C4-2B (cell line): ENCODE results near the gene AFAP1.

ENCODE experiments used
- CTCF ChIP-seq: fragments of 450-650 bp; conservative IDR thresholded peaks from 2 replicates; pipeline ENCODE4 v1.5.1; 2017; ENCODE audit warnings: mild to moderate bottlenecking
- ZFX ChIP-seq: fragments of 450-650 bp; IDR thresholded peaks from 2 replicates; pipeline ENCODE4 v1.6.1; 2017

DNA sequence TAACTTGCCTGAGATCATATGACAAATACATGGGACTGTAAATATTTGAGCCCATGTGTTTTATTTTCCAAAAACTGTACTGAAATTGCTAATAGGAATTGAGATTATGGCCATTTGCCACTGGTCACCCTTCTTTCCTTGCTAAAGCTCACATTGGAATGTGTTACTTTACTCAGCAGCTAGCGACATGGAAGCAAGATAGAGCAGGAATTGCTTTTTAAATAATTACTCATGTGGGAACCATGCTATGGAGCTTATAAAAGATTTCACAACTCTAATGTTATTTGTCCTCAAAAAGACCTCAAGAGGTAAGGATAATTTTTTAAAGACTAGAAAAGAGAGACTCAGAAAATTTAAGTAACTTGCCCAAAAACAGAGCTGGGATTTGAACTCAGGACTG lies 48.8 kb upstream of the AFAP1 start:
- TF ChIP-seq CTCF (no peak), ZFX (no peak)
